NCI-H1048 (cell line): ENCODE measurements around the gene AURKA.
"Not testable (repeated sequence)": the region's sequence is repeated elsewhere in the genome, so short reads cannot be mapped to it uniquely, and the experiment has no call there.

Experiments used
- DNase-seq: peaks from one replicate; lab custom pipeline; 2025; lab: John Stamatoyannopoulos, UW

The AURKA gene

GRCh38 chr20:56358600-56359211 lies 33.3 kb downstream of the AURKA start, which contains the start of gene FAM210B:
FAM210B (plus strand) TSS chr20:56358974; CDS start chr20:56359006, 32 bp downstream.
- DNase-seq = peak; percentile 79

GRCh38 chr20:56358070-56358469 lies 33.9 kb downstream of the AURKA start:
- DNase-seq = no peak

- no peak for DNase-seq
Measured at GRCh38 chr20:56353356-56353755, 38.7 kb downstream of the AURKA start.

- DNase-seq = no peak
Measured at GRCh38 chr20:56352345-56353055, 39.5 kb downstream of the AURKA start.

- DNase-seq = no peak
Measured at GRCh38 chr20:56350842-56351241, 41.2 kb downstream of the AURKA start.

- DNase-seq = no peak
Measured at GRCh38 chr20:56348746-56349145, 43.3 kb downstream of the AURKA start.

- no peak for DNase-seq
Measured at GRCh38 chr20:56348305-56348693, 43.7 kb downstream of the AURKA start.

- no peak for DNase-seq
Measured at GRCh38 chr20:56347628-56348304, 44.2 kb downstream of the AURKA start.

- no peak for DNase-seq
Measured at GRCh38 chr20:56345911-56346310, 46.1 kb downstream of the AURKA start.

GRCh38 chr20:56343861-56344381 lies 48.1 kb downstream of the AURKA start:
- no peak for DNase-seq

GRCh38 chr20:56342783-56343182 lies 49.2 kb downstream of the AURKA start:
- DNase-seq = no peak

- DNase-seq = not testable (repeated sequence)
Measured at GRCh38 chr20:56336709-56337108, 55.3 kb downstream of the AURKA start.

- DNase-seq = no peak
Measured at GRCh38 chr20:56328861-56329260, 63.2 kb downstream of the AURKA start.

GRCh38 chr20:56324806-56325205 lies 67.2 kb downstream of the AURKA start:
- no peak for DNase-seq

GRCh38 chr20:56323656-56324055 lies 68.4 kb downstream of the AURKA start:
- DNase-seq = no peak

GRCh38 chr20:56323206-56323605 lies 68.8 kb downstream of the AURKA start:
- DNase-seq = no peak

GRCh38 chr20:56322681-56323080 lies 69.3 kb downstream of the AURKA start:
- DNase-seq = no peak
